HepG2 (cell line): Measurements from ENCODE around the gene APOA1. TPM values are rescaled to one million over a fixed set of nuclear protein-coding genes. Genes with fewer than 3 reads are reported as not detected.
A peak's percentile ranks its signal among the peaks of the same experiment; 100 is the strongest.

Experiments used
- CAMTA2 ChIP-seq: sonication (generic); formaldehyde crosslinking; IDR thresholded peaks from 2 replicates; pipeline ENCODE4 v1.4.0; 2020; ENCODE audit warnings: mild to moderate bottlenecking, missing genetic modification reagents, borderline replicate concordance
- EP300 ChIP-seq, 3 experiments: sonication (generic) in 1 of 3; formaldehyde crosslinking in 1 of 3; IDR thresholded peaks; 2 replicates each; pipeline versions ENCODE4 v1.5.1 to v1.6.1; 2011 to 2020; ENCODE audit warnings: low read depth in 2 of 3, low read length in 2 of 3, borderline replicate concordance in 1 of 3, improper control_type of control experiment in 1 of 3, mild to moderate bottlenecking in 1 of 3, missing genetic modification reagents in 1 of 3, moderate library complexity in 1 of 3
- FOXO1 ChIP-seq: sonication (generic); formaldehyde crosslinking; IDR thresholded peaks from 2 replicates; pipeline ENCODE4 v1.4.0; 2020; ENCODE audit warnings: missing genetic modification reagents
- GPN1 ChIP-seq: sonication (generic); formaldehyde crosslinking; IDR thresholded peaks from 2 replicates; pipeline ENCODE4 v1.5.1; 2020; ENCODE audit warnings: missing genetic modification reagents, borderline replicate concordance
- HDAC1 ChIP-seq: sonication (generic); formaldehyde crosslinking; IDR thresholded peaks from 2 replicates; pipeline ENCODE4 v1.5.1; 2020; ENCODE audit warnings: mild to moderate bottlenecking, missing genetic modification reagents
- KMT2B ChIP-seq: IDR thresholded peaks from 2 replicates; pipeline ENCODE4 v1.6.1; 2016; ENCODE audit warnings: missing genetic modification reagents, missing compliant biosample characterization
- MED1 ChIP-seq: sonication (generic); formaldehyde crosslinking; IDR thresholded peaks from 2 replicates; pipeline ENCODE4 v1.4.0; 2020; ENCODE audit warnings: missing genetic modification reagents
- MEIS2 ChIP-seq: sonication (generic); formaldehyde crosslinking; IDR thresholded peaks from 2 replicates; pipeline ENCODE4 v1.9.0; 2021; ENCODE audit warnings: mild to moderate bottlenecking, missing genetic modification reagents
- MYC ChIP-seq: sonication (generic); formaldehyde crosslinking; IDR thresholded peaks from 2 replicates; pipeline ENCODE4 v1.9.0; 2021; ENCODE audit warnings: missing genetic modification reagents, borderline replicate concordance
- NCOA1 ChIP-seq: sonication (generic); formaldehyde crosslinking; IDR thresholded peaks from 2 replicates; pipeline ENCODE4 v1.9.0; 2021; ENCODE audit warnings: missing genetic modification reagents
- POLR2G ChIP-seq: fragments of 200-400 bp; formaldehyde crosslinking; IDR thresholded peaks from 2 replicates; pipeline ENCODE4 v1.6.1; 2018; ENCODE audit warnings: mild to moderate bottlenecking, low read depth, low read length, moderate library complexity
- ZNF224 ChIP-seq: sonication (generic); formaldehyde crosslinking; IDR thresholded peaks from 2 replicates; pipeline ENCODE4 v1.5.0; 2020; ENCODE audit warnings: mild to moderate bottlenecking, missing genetic modification reagents
- polyA plus RNA-seq, 8 experiments: library from polyadenylated mRNA; depleted of rRNA in 3 of 8; stranded (reverse) in 7 of 8; unstranded in 1 of 8; fragments of >200 nt; fragmentation: Illumina TruSeq in 4 of 8; extraction: Trizol in 4 of 8; gene quantifications; 2 replicates each; pipeline versions ENCODE4 v1.2.1 to v1.2.3, GENCODE V29; 2011 to 2016; ENCODE audit warnings: low read depth in 4 of 8, missing spikeins in 1 of 8, mixed read lengths in 1 of 8; ENCODE audit not compliant: insufficient read depth in 1 of 8
- total RNA-seq, 5 experiments: library from RNA; depleted of rRNA; stranded (reverse); fragments of >200 nt; fragmentation: Illumina TruSeq; extraction: Trizol; gene quantifications; 2 replicates each; pipeline ENCODE4 v1.2.3, GENCODE V29; 2016; ENCODE audit warnings: low read depth in 1 of 5
- TF ChIP-seq, protein P1 (sequence below): sonication (generic); formaldehyde crosslinking; IDR thresholded peaks from 2 replicates; pipeline ENCODE4 v1.5.0; 2020; ENCODE audit warnings: missing genetic modification reagents, mild to moderate bottlenecking, borderline replicate concordance
- TF ChIP-seq, protein P2 (sequence below): sonication (generic); formaldehyde crosslinking; IDR thresholded peaks from 2 replicates; pipeline ENCODE4 v1.8.1; 2023; ENCODE audit warnings: mild to moderate bottlenecking, missing genetic modification reagents
- TF ChIP-seq, protein P3 (sequence below), 2 experiments: fragments of 450-650 bp in 1 of 2; sonication (generic) in 1 of 2; formaldehyde crosslinking in 1 of 2; IDR thresholded peaks; 2 replicates each; pipeline versions ENCODE4 v1.6.1 to v1.8.0; 2016 to 2022; ENCODE audit warnings: antibody characterized with exemption in 1 of 2, mild to moderate bottlenecking in 1 of 2, missing genetic modification reagents in 1 of 2

Gene APOA1
- total and polyA plus RNA-seq, 2 of the 13 experiments (the other 11 are each of a cell fraction or from before 2014, with no cell fraction given) = 1,973 to 5,485 TPM

DNA sequence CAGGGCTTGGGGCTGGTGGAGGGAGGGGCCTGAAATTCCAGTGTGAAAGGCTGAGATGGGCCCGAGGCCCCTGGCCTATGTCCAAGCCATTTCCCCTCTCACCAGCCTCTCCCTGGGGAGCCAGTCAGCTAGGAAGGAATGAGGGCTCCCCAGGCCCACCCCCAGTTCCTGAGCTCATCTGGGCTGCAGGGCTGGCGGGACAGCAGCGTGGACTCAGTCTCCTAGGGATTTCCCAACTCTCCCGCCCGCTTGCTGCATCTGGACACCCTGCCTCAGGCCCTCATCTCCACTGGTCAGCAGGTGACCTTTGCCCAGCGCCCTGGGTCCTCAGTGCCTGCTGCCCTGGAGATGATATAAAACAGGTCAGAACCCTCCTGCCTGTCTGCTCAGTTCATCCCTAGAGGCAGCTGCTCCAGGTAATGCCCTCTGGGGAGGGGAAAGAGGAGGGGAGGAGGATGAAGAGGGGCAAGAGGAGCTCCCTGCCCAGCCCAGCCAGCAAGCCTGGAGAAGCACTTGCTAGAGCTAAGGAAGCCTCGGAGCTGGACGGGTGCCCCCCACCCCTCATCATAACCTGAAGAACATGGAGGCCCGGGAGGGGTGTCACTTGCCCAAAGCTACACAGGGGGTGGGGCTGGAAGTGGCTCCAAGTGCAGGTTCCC, 7.8 kb downstream of the APOA1 start, which contains the start of gene APOC3 (continued):
- TF ChIP-seq, protein P1, sequence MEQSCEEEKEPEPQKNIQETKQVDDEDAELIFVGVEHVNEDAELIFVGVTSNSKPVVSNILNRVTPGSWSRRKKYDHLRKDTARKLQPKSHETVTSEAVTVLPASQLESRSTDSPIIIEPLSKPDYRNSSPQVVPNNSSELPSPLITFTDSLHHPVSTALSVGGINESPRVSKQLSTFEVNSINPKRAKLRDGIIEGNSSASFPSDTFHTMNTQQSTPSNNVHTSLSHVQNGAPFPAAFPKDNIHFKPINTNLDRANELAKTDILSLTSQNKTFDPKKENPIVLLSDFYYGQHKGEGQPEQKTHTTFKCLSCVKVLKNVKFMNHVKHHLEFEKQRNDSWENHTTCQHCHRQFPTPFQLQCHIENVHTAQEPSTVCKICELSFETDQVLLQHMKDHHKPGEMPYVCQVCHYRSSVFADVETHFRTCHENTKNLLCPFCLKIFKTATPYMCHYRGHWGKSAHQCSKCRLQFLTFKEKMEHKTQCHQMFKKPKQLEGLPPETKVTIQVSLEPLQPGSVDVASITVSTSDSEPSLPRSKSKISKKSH = peak; percentile 86; the same call in 1 of the 2 replicates
- peak; percentile 40; the same call in 1 of the 2 replicates for TF ChIP-seq KMT2B (CRISPR knock-in tag)
- TF ChIP-seq POLR2G = peak; percentile 91
- peak; percentile 70; the same call in 1 of the 2 replicates for TF ChIP-seq MYC (CRISPR knock-in tag)
- TF ChIP-seq, protein P2, sequence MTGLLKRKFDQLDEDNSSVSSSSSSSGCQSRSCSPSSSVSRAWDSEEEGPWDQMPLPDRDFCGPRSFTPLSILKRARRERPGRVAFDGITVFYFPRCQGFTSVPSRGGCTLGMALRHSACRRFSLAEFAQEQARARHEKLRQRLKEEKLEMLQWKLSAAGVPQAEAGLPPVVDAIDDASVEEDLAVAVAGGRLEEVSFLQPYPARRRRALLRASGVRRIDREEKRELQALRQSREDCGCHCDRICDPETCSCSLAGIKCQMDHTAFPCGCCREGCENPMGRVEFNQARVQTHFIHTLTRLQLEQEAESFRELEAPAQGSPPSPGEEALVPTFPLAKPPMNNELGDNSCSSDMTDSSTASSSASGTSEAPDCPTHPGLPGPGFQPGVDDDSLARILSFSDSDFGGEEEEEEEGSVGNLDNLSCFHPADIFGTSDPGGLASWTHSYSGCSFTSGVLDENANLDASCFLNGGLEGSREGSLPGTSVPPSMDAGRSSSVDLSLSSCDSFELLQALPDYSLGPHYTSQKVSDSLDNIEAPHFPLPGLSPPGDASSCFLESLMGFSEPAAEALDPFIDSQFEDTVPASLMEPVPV (CRISPR knock-in tag) = peak; percentile 13; the same call in 1 of the 2 replicates
- no peak for TF ChIP-seq GPN1 (CRISPR knock-in tag)
- peak; percentile 56; the same call in 1 of the 2 replicates for TF ChIP-seq MEIS2 (CRISPR knock-in tag)
- peak; percentile 90; the same call in 1 of the 2 replicates for TF ChIP-seq CAMTA2
- TF ChIP-seq, protein P3, sequence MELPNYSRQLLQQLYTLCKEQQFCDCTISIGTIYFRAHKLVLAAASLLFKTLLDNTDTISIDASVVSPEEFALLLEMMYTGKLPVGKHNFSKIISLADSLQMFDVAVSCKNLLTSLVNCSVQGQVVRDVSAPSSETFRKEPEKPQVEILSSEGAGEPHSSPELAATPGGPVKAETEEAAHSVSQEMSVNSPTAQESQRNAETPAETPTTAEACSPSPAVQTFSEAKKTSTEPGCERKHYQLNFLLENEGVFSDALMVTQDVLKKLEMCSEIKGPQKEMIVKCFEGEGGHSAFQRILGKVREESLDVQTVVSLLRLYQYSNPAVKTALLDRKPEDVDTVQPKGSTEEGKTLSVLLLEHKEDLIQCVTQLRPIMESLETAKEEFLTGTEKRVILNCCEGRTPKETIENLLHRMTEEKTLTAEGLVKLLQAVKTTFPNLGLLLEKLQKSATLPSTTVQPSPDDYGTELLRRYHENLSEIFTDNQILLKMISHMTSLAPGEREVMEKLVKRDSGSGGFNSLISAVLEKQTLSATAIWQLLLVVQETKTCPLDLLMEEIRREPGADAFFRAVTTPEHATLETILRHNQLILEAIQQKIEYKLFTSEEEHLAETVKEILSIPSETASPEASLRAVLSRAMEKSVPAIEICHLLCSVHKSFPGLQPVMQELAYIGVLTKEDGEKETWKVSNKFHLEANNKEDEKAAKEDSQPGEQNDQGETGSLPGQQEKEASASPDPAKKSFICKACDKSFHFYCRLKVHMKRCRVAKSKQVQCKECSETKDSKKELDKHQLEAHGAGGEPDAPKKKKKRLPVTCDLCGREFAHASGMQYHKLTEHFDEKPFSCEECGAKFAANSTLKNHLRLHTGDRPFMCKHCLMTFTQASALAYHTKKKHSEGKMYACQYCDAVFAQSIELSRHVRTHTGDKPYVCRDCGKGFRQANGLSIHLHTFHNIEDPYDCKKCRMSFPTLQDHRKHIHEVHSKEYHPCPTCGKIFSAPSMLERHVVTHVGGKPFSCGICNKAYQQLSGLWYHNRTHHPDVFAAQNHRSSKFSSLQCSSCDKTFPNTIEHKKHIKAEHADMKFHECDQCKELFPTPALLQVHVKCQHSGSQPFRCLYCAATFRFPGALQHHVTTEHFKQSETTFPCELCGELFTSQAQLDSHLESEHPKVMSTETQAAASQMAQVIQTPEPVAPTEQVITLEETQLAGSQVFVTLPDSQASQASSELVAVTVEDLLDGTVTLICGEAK (IDR thresholded peaks at IDR 0.05) = no peak
- TF ChIP-seq, protein P3 (CRISPR knock-in tag; IDR thresholded peaks at IDR 0.05) = no peak; the same call in none of the 2 replicates
- TF ChIP-seq HDAC1 = peak; percentile 58; the same call in 1 of the 2 replicates
- peak; percentile 70; the same call in 1 of the 2 replicates for TF ChIP-seq NCOA1 (CRISPR knock-in tag)
- 0 out of 2 replicates have a peak, but pooled peaks have one; percentile 35 for TF ChIP-seq ZNF224
- TF ChIP-seq FOXO1 (CRISPR knock-in tag) = peak; percentile 70
- TF ChIP-seq EP300 (IDR thresholded peaks at IDR 0.05; ENCODE audit: low read depth in 2 of 2, low read length in 2 of 2) = peak; percentile 41 to 46; a peak in 2 of 4 replicates
- 0 out of 2 replicates have a peak, but pooled peaks have one; percentile 14 for TF ChIP-seq EP300 (CRISPR knock-in tag; IDR thresholded peaks at IDR 0.05; ENCODE audit: borderline replicate concordance)
- TF ChIP-seq MED1 = peak; percentile 91
